Activated CD4-positive, alpha-beta T cell treated with anti-CD3 and anti-CD28 coated beads, Interleukin-2, amount 50 U/mL, for 1 hour (primary cell): ENCODE measurements around the gene FSTL3.
"Not testable (repeated sequence)": the region's sequence is repeated elsewhere in the genome, so short reads cannot be mapped to it uniquely, and the experiment has no call there.

ENCODE experiments used
- DNase-seq: peaks from one replicate; pipeline ENCODE4 v3.0.0-alpha.2; 2020

Gene FSTL3

DNA sequence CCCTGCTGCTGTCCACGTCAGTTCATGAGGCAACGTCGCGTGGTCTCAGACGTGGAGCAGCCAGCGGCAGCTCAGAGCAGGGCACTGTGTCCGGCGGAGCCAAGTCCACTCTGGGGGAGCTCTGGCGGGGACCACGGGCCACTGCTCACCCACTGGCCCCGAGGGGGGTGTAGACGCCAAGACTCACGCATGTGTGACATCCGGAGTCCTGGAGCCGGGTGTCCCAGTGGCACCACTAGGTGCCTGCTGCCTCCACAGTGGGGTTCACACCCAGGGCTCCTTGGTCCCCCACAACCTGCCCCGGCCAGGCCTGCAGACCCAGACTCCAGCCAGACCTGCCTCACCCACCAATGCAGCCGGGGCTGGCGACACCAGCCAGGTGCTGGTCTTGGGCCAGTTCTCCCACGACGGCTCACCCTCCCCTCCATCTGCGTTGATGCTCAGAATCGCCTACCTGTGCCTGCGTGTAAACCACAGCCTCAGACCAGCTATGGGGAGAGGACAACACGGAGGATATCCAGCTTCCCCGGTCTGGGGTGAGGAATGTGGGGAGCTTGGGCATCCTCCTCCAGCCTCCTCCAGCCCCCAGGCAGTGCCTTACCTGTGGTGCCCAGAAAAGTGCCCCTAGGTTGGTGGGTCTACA lies 6.6 kb downstream of the FSTL3 start:
- no peak for DNase-seq

DNA sequence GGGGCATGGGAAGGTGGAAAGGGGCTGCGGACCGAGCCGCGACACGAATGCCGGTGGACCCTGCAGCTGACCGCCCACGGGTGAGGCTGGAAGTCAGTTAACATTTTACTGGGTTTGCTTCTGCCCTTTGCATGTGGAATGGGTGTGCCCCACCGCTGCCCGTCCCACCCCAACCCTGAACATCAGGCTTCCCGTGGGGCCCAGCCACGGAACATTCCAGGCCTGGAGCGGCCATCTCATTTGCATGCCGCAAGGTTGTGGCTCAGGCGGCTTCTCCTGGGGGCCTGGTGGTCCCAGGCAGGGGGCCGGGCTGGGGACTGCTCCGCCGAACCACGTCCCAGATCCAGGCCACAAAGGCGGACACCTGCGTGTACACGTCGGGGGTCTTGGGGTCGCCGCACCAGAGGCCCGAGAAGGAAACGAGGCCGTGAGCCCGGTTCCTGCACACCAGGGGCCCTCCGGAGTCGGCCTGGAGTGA lies 9.3 kb downstream of the FSTL3 start:
- DNase-seq, result no peak

GRCh38 chr19:686589-687297 lies 10.6 kb downstream of the FSTL3 start:
- no peak for DNase-seq

GRCh38 chr19:687569-688166 lies 11.5 kb downstream of the FSTL3 start:
- no peak for DNase-seq

DNA sequence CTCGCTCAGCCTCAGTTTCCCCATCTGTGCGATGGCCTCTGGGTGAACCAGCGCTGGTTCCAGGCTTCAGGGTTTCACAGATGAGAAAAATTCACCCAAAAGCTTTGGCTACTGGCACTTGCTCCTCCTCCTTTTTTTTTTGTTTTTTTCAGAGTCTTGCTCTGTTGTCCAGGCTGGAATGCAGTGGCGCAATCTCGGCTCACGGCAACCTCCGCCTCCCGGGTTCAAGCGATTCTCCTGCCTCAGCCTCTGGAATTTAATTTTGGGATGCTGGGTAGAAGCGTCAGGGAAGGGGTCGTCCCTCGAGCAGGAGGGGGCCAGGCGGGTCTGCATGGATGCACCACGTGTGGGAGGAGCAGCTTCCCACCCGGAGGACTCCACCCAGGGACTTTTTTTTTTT lies 12.0 kb downstream of the FSTL3 start:
- no peak for DNase-seq

- no peak for DNase-seq
These were observed 12.8 kb downstream of the FSTL3 start for GRCh38 chr19:688992-689391.

DNA sequence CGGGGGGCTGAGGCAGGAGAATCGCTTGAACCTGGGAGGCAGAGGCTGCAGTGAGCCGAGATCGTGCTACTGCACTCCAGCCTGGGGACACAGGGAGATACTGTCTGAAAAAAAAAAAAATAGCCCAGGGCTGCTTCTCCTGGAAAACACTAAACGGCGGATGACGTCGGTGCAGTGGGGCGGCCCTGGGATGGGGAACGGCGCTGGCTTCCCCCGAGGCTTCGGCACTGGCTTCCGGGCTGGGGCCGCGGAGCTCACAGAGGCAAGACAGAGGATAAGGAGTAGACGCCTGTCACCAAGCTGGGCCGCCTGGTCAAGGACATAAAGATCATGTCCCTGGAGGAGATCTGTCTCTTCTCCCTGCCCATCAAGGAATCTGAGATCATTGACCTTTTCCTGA lies 14.0 kb downstream of the FSTL3 start:
- no peak for DNase-seq

DNA sequence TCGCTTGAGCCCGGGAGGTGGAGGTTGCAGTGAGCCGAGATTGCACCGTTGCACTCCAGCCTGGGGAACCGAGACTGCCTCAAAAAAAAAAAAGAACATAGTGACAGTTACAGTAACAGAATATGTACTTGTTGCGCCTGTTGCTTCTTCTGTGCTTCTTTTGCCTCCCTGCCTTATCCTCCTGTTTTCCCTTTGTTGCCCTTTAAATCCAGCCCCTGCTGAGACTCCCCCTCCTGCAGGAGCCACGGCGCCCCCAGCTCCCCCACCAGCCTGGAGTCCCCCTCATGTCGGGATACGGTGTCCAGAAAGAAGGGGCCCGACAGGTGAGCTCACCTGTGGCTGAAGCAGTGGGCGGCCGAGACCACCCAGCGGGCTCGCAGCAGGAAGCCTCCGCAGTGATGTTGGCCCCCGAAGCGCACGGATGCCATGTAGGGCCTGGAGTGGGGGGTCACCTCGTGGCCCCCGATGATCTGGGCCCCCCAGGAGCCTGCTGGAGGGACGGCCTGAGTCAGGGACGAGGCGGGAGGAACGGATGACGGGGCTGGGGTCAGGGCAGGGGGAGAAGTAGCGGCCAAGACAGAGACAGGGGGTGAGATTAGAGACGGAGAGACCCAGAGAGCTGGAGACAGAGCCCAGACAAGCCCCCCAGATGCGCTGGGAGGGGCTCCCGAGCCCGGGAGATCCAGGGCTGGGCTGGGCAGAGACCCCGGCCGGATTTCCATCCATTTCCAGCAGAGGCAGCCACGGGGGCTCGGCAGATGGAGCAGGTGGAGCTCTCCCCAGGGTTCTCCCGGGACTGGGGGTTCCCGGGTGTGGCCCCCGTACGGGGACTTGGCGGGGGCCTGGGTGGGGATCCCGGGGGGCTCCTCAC lies 18.5 kb downstream of the FSTL3 start:
- DNase-seq, result no peak

DNA sequence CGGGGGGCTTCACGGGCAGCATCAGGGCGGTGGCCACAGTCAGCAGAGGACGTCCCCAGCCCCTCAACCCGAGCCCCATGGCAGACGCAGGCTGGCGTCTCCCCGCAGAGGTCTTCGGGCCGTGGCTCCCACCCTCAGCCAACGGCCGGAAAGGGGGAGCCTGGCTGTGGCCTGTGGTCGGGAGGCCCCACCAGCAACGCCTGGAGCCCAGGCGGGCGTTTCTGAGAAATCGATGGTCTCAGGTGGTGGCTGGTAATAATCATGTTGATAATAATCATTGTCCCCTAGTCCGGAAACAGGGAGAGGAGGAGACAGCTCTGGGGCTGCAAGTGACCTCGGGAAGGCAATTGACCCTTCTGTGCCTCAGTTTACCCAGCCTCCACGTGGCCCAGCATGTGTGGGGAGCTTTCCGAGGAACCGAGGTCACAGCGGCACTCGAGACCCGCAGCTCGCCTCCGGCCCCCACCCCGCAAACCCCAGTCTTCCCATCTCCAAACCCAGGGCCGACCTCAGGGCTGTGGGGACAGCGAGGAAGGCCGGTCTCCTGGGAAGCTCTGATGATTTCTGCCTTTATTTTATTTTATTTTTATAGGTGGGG lies 19.3 kb downstream of the FSTL3 start, which contains the start of gene PRSS57:
Gene PRSS57 (minus strand): TSS at position 101 of the 598 bp plus-strand sequence. CDS start 22 bp downstream, at position 79.
- DNase-seq, result no peak

DNA sequence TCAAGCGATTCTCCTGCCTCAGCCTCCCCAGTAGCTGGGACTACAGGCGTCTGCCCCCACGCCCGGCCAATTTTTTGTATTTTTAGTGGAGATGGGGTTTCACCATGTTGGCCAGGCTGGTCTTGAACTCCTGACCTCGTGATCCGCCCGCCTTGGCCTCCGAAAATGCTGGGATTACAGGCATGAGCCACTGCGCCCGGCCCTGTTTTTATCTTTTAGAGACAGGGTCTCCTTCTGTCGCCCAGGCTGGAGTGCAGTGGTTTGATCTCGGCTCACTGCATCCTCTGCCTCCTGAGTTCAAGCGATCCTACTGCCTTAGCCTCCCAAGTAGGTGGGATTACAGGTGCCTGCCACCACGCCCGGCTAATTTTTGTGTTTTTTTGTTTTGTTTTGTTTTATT lies 22.3 kb downstream of the FSTL3 start:
- DNase-seq, result not testable (repeated sequence)

- not testable (repeated sequence) for DNase-seq
These were observed 23.7 kb downstream of the FSTL3 start for GRCh38 chr19:699885-700284.

GRCh38 chr19:702847-703246 lies 26.7 kb downstream of the FSTL3 start:
- DNase-seq, result not testable (repeated sequence)

GRCh38 chr19:703329-703650 lies 27.1 kb downstream of the FSTL3 start:
- DNase-seq, result no peak

DNA sequence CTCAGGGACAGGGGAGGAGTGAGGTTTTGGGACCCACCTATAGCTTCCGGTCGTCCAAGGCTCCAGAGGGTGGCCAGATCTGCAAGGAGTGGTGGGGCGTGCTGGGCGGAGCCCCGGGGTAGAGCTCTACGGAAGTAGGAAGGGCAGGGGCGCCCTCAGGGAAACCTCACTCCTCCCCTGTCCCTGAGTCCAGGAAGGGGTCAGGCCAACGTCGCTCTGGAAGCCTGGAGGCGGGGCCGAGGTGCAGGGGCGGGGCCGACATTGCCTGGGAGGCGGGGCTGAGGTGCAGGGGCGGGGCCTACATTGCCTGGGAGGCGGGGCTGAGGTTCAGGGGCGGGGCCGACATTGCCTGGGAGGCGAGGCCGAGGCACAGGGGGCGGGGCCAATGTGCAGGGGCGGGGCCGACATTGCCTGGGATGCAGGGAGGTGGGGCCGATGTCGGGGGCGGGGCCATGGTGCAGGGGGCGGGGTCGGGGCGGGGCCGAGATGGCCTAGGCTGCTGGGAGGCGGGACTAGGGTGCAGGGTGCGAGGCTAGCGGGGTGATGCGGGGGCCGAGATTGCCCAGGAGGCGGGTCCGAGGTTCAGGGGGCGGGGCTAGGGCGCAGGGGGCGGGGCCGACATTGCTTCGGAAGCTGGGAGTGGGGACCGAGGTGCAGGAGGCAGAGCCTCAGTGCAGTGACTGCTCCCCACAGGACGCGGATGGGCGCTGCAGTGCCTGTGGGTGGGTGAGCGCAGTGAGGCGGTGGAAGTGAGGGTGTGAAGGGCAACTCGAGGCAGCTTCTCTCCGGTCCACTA lies 27.7 kb downstream of the FSTL3 start:
- peak; percentile 68 for DNase-seq

DNA sequence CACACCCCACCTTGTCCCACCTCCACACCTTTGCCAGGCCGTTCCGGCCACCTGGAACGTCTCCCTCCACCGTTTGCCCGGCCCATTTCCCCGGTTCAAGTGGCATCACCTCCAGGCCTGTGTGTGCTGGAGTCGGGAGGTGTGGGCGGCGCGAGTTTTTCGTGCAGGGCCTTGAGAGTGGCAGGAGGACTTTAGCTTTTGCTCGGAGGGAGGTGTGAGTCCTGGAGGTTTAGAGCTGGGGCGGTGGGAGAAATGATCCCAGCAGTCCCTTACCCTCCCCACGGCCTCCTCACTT lies 28.2 kb downstream of the FSTL3 start:
- no peak for DNase-seq

- DNase-seq, result no peak
These were observed 32.3 kb downstream of the FSTL3 start, which contains the start of gene PALM for GRCh38 chr19:708154-709143. Gene PALM, plus strand, starts transcription at chr19:708935. Its CDS starts 212 bp downstream, at chr19:709147.

- DNase-seq, result no peak
These were observed 33.2 kb downstream of the FSTL3 start for GRCh38 chr19:709196-709964.

DNA sequence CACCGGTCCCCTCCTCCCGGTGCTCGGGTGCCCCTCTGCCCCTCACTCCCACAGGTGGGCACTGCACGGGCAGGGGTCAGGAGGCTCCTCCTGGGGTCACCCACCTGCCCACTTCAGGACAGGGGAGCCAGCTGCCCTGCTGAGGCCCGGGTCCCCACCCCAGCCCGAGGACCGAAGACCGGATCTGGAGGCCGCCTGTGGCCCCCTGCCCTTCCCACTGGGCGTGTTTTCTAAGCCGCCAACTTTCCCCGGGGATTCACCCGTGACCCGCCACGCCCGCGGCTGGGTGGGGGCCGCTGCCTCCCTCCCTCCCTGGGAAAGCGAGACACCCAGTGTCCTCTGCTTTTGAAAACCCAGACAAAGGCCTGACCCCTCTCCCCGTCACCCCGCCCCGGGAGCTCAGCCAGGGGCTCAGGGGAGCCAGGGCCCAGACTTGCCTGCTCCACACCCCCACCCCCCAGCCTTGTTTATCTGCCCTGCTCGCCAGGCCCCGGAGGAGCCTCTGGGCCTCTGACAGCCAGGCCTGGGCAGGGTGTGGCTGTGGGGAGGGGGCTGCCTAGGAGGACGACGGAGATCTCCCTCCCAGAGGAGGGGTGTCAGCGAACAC lies 33.9 kb downstream of the FSTL3 start:
- no peak for DNase-seq

- DNase-seq, result no peak
These were observed 34.6 kb downstream of the FSTL3 start for GRCh38 chr19:710767-711166.

DNA sequence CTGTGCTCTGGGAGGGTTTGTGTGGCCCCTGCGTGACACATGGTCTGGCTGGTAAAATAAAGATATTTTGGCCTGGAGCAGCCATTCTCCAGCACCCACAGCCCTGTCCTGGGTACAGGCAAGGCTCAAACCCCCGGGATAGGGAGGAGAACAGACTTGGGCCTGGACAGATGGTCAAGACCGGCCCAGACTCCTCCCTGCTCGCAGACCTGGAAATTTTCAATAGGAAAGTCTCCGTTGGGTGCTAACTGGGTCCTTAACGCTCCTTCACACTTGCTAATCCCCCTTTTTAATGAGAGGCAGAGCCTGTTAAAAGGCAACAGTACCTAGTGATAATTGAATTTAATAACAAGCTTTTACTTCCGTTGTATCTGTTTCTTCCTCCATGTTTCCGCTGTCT lies 35.1 kb downstream of the FSTL3 start:
- DNase-seq, result no peak
